Kidney tubule cell (primary cell): ENCODE data around the gene CBLN1.
"Not testable (repeated sequence)": the region's sequence is repeated elsewhere in the genome, so short reads cannot be mapped to it uniquely, and the experiment has no call there.

Experiments
- DNase-seq: peaks from one replicate; pipeline ENCODE4 v3.0.0-alpha.2; 2018; ENCODE audit warnings: low spot score

CBLN1 gene

GRCh38 chr16:49277766-49278566 is 3.7 kb downstream of the CBLN1 start:
- no peak for DNase-seq

- DNase-seq: no peak
These were observed 4.3 kb downstream of the CBLN1 start for GRCh38 chr16:49277386-49277742.

GRCh38 chr16:49276646-49277385 is 4.8 kb downstream of the CBLN1 start:
- DNase-seq: no peak

GRCh38 chr16:49275870-49276269 is 5.8 kb downstream of the CBLN1 start:
- DNase-seq: no peak

GRCh38 chr16:49275050-49275730 is 6.4 kb downstream of the CBLN1 start:
- DNase-seq: no peak

GRCh38 chr16:49274591-49274990 is 7.0 kb downstream of the CBLN1 start:
- no peak for DNase-seq

- no peak for DNase-seq
These were observed 7.9 kb downstream of the CBLN1 start for GRCh38 chr16:49273771-49274170.

- no peak for DNase-seq
These were observed 10.3 kb downstream of the CBLN1 start for GRCh38 chr16:49271363-49271762.

- no peak for DNase-seq
These were observed 12.4 kb downstream of the CBLN1 start for GRCh38 chr16:49269201-49269600.

GRCh38 chr16:49268667-49269066 is 13.0 kb downstream of the CBLN1 start:
- no peak for DNase-seq

- DNase-seq: no peak
These were observed 19.1 kb downstream of the CBLN1 start for GRCh38 chr16:49262501-49262900.

GRCh38 chr16:49261930-49262329 is 19.7 kb downstream of the CBLN1 start:
- no peak for DNase-seq

GRCh38 chr16:49260956-49261530 is 20.6 kb downstream of the CBLN1 start:
- DNase-seq: no peak

- DNase-seq: no peak
These were observed 21.4 kb downstream of the CBLN1 start for GRCh38 chr16:49260253-49260652.

- DNase-seq: no peak
These were observed 22.3 kb downstream of the CBLN1 start for GRCh38 chr16:49259330-49259729.

- no peak for DNase-seq
These were observed 30.9 kb downstream of the CBLN1 start for GRCh38 chr16:49250689-49251088.

- no peak for DNase-seq
These were observed 33.4 kb downstream of the CBLN1 start for GRCh38 chr16:49248227-49248626.

- no peak for DNase-seq
These were observed 45.4 kb downstream of the CBLN1 start for GRCh38 chr16:49236216-49236615.

GRCh38 chr16:49228335-49228734 is 53.3 kb downstream of the CBLN1 start:
- not testable (repeated sequence) for DNase-seq
